HG03196 (cell line): ENCODE measurements around the gene ZNF275.
"Not testable (repeated sequence)": the region's sequence is repeated elsewhere in the genome, so short reads cannot be mapped to it uniquely, and the experiment has no call there.

Experiments
- ATAC-seq: cut with Tn5 transposase; IDR thresholded peaks from one replicate; pipeline ENCODE4 v1.9.1; 2021; ENCODE audit not compliant: unreplicated experiment

Gene ZNF275

GRCh38 chrX:153357877-153358276 is 23.9 kb downstream of the ZNF275 start:
- ATAC-seq, result no peak

- ATAC-seq, result no peak
Observed at GRCh38 chrX:153361781-153362397, 27.9 kb downstream of the ZNF275 start.

GRCh38 chrX:153365670-153366069 is 31.7 kb downstream of the ZNF275 start:
- no peak for ATAC-seq

GRCh38 chrX:153366119-153366518 is 32.2 kb downstream of the ZNF275 start:
- no peak for ATAC-seq

- ATAC-seq, result no peak
Observed at GRCh38 chrX:153366878-153367538, 33.1 kb downstream of the ZNF275 start.

- ATAC-seq, result no peak
Observed at GRCh38 chrX:153370293-153371055, 36.5 kb downstream of the ZNF275 start.

- ATAC-seq, result no peak
Observed at GRCh38 chrX:153371256-153371655, 37.3 kb downstream of the ZNF275 start.

- ATAC-seq, result no peak
Observed at GRCh38 chrX:153372949-153373348, 39.0 kb downstream of the ZNF275 start.

GRCh38 chrX:153374426-153374825 is 40.5 kb downstream of the ZNF275 start:
- no peak for ATAC-seq

- ATAC-seq, result no peak
Observed at GRCh38 chrX:153375571-153375970, 41.6 kb downstream of the ZNF275 start.

- no peak for ATAC-seq
Observed at GRCh38 chrX:153377727-153378126, 43.8 kb downstream of the ZNF275 start.

GRCh38 chrX:153378607-153379006 is 44.7 kb downstream of the ZNF275 start:
- ATAC-seq, result no peak

- no peak for ATAC-seq
Observed at GRCh38 chrX:153379508-153379907, 45.6 kb downstream of the ZNF275 start.

GRCh38 chrX:153379971-153380581 is 46.1 kb downstream of the ZNF275 start:
- ATAC-seq, result no peak

GRCh38 chrX:153380691-153381090 is 46.7 kb downstream of the ZNF275 start:
- no peak for ATAC-seq

- ATAC-seq, result no peak
Observed at GRCh38 chrX:153381684-153382532, 48.0 kb downstream of the ZNF275 start.

- ATAC-seq, result no peak
Observed at GRCh38 chrX:153382563-153383482, 48.9 kb downstream of the ZNF275 start.

GRCh38 chrX:153384390-153384789 is 50.4 kb downstream of the ZNF275 start:
- no peak for ATAC-seq

- not testable (repeated sequence) for ATAC-seq
Observed at GRCh38 chrX:153384973-153385372, 51.0 kb downstream of the ZNF275 start.

- ATAC-seq, result no peak
Observed at GRCh38 chrX:153386097-153386496, 52.1 kb downstream of the ZNF275 start.
